RWPE2 (cell line): ENCODE data around the gene KNTC1.
"Not testable (repeated sequence)": the region's sequence is repeated elsewhere in the genome, so short reads cannot be mapped to it uniquely, and the experiment has no call there.

Experiments used
- ATAC-seq: fragments of 200-7000 bp; cut with Tn5 transposase; 3 replicates; pipeline ENCODE4 v1.9.1; 2021; ENCODE audit warnings: low read depth
- DNase-seq: peaks from one replicate; pipeline ENCODE4 v3.0.0-alpha.2; 2020; ENCODE audit warnings: low spot score
- H3K27ac ChIP-seq: fragments of 450-650 bp; 2 replicates; pipeline ENCODE4 v1.5.1; 2017; ENCODE audit warnings: mild to moderate bottlenecking; ENCODE audit not compliant: poor library complexity, severe bottlenecking
- H3K27me3 ChIP-seq: fragments of 250-450 bp; sonication (Bioruptor Pico); 2 replicates; pipeline ENCODE4 v1.5.1; 2021; ENCODE audit warnings: mild to moderate bottlenecking, moderate library complexity; ENCODE audit not compliant: insufficient read depth, poor library complexity, severe bottlenecking
- H3K36me3 ChIP-seq: fragments of 250-450 bp; sonication (Bioruptor Pico); 2 replicates; pipeline ENCODE4 v1.5.1; 2020; ENCODE audit warnings: low read depth, mild to moderate bottlenecking, moderate library complexity
- H3K4me1 ChIP-seq: fragments of 250-450 bp; sonication (Bioruptor Pico); 2 replicates; pipeline ENCODE4 v1.5.1; 2021; ENCODE audit warnings: mild to moderate bottlenecking, moderate library complexity; ENCODE audit not compliant: insufficient read depth, poor library complexity, severe bottlenecking
- H3K4me3 ChIP-seq: fragments of 250-450 bp; sonication (Bioruptor Pico); 2 replicates; pipeline ENCODE4 v1.5.1; 2021; ENCODE audit warnings: mild to moderate bottlenecking, moderate library complexity; ENCODE audit not compliant: severe bottlenecking
- H3K9me3 ChIP-seq: fragments of 250-450 bp; sonication (Bioruptor Pico); 2 replicates; pipeline ENCODE4 v1.5.1; 2021; ENCODE audit warnings: mild to moderate bottlenecking, moderate library complexity; ENCODE audit not compliant: severe bottlenecking
- CTCF ChIP-seq: fragments of 450-650 bp; IDR thresholded peaks from one replicate; pipeline ENCODE4 v1.5.1; 2017; ENCODE audit warnings: mild to moderate bottlenecking, moderate library complexity; ENCODE audit not compliant: poor library complexity, severe bottlenecking

KNTC1 gene

GRCh38 chr12:122584177-122584863 lies 57.3 kb downstream of the KNTC1 start:
- H3K27ac ChIP-seq, result no peak overlapping the region
- peaks cover 95% of the 10 kb centered on the region for H3K36me3 ChIP-seq
- no peak for TF ChIP-seq CTCF
- no peaks in the 10 kb centered on the region for H3K27me3 ChIP-seq
- no peaks in the 10 kb centered on the region for H3K4me1 ChIP-seq
- no peaks in the 10 kb centered on the region for H3K9me3 ChIP-seq
- ATAC-seq, result no peak
- no peak overlapping the region for H3K4me3 ChIP-seq
- no peak for DNase-seq

- peaks cover 89% of the 10 kb centered on the region for H3K36me3 ChIP-seq
- no peak for ATAC-seq
Observed at GRCh38 chr12:122590990-122591389, 63.9 kb downstream of the KNTC1 start.

GRCh38 chr12:122591966-122592365 lies 64.9 kb downstream of the KNTC1 start:
- DNase-seq, H3K9me3 ChIP-seq, H3K27me3 ChIP-seq, H3K27ac ChIP-seq, H3K4me1 ChIP-seq, ATAC-seq, H3K4me3 ChIP-seq: not testable (repeated sequence)
- H3K36me3 ChIP-seq, result peaks cover 83% of the 10 kb centered on the region

More at GRCh38 chr12:122590990-122591389, 63.9 kb downstream of the KNTC1 start:
- H3K4me1 ChIP-seq, result no peaks in the 10 kb centered on the region
- H3K9me3 ChIP-seq, result no peaks in the 10 kb centered on the region
- no peak for TF ChIP-seq CTCF
- DNase-seq, result no peak
- no peaks in the 10 kb centered on the region for H3K27me3 ChIP-seq
- H3K4me3 ChIP-seq, result no peak overlapping the region
- H3K27ac ChIP-seq, result no peak overlapping the region

- not testable (repeated sequence) for H3K27ac ChIP-seq, ATAC-seq, H3K4me1 ChIP-seq, H3K27me3 ChIP-seq, DNase-seq, H3K9me3 ChIP-seq, H3K4me3 ChIP-seq
- peaks cover 83% of the 10 kb centered on the region for H3K36me3 ChIP-seq
Observed at GRCh38 chr12:122592543-122592942, 65.5 kb downstream of the KNTC1 start.

GRCh38 chr12:122593910-122594309 lies 66.9 kb downstream of the KNTC1 start:
- Histone ChIP-seq H3K4me1 (no peaks in the 10 kb centered on the region), H3K27ac (no peak overlapping the region), H3K27me3 (no peaks in the 10 kb centered on the region), H3K4me3 (no peak overlapping the region), H3K9me3 (no peaks in the 10 kb centered on the region), H3K36me3 (peaks cover 81% of the 10 kb centered on the region)
- TF ChIP-seq CTCF, result no peak
- ATAC-seq (no peak), DNase-seq (no peak)

- H3K4me1 ChIP-seq, result no peaks in the 10 kb centered on the region
- peaks cover 82% of the 10 kb centered on the region for H3K36me3 ChIP-seq
- no peak overlapping the region for H3K4me3 ChIP-seq
- ATAC-seq, result no peak
- no peaks in the 10 kb centered on the region for H3K27me3 ChIP-seq
- H3K27ac ChIP-seq, result no peak overlapping the region
- H3K9me3 ChIP-seq, result no peaks in the 10 kb centered on the region
- TF ChIP-seq CTCF, result no peak
- DNase-seq, result no peak
Observed at GRCh38 chr12:122596838-122597237, 69.8 kb downstream of the KNTC1 start.
